Tongue (tissue), 2 donors: ENCODE data around the gene CNPY1. TPM values are rescaled to one million over a fixed set of nuclear protein-coding genes. Genes with fewer than 3 reads are reported as not detected.
A peak's percentile ranks its signal among the peaks of the same experiment; 100 is the strongest.

Experiments used
- DNase-seq: peaks from one replicate; pipeline ENCODE4 v3.0.0-alpha.2; 2015
- total RNA-seq: library from RNA; depleted of rRNA; stranded (reverse); fragments of >200 nt; gene quantifications from one replicate; pipeline ENCODE4 v1.2.3, GENCODE V29; 2014

The CNPY1 gene
- total RNA-seq, 1 donor from 2014 or later, result not detected

GRCh38 chr7:155489158-155489840, 57.1 kb downstream of the CNPY1 start:
- no peak for DNase-seq

GRCh38 chr7:155488483-155489127, 57.8 kb downstream of the CNPY1 start:
- DNase-seq, result no peak

GRCh38 chr7:155487509-155488482, 58.6 kb downstream of the CNPY1 start:
- DNase-seq, result no peak

- DNase-seq, result no peak
Observed at GRCh38 chr7:155486783-155487508, 59.4 kb downstream of the CNPY1 start.

- DNase-seq, result no peak
Observed at GRCh38 chr7:155484483-155485399, 61.6 kb downstream of the CNPY1 start.

- DNase-seq, result peak; percentile 65
Observed at GRCh38 chr7:155483868-155484325, 62.5 kb downstream of the CNPY1 start.

- no peak for DNase-seq
Observed at GRCh38 chr7:155483245-155483644, 63.1 kb downstream of the CNPY1 start.

- no peak for DNase-seq
Observed at GRCh38 chr7:155482511-155483183, 63.7 kb downstream of the CNPY1 start.

- DNase-seq, result no peak
Observed at GRCh38 chr7:155481764-155482163, 64.6 kb downstream of the CNPY1 start.

GRCh38 chr7:155477476-155477875, 68.9 kb downstream of the CNPY1 start:
- DNase-seq, result no peak

- no peak for DNase-seq
Observed at GRCh38 chr7:155471718-155472117, 74.6 kb downstream of the CNPY1 start.

GRCh38 chr7:155470686-155471638, 75.4 kb downstream of the CNPY1 start:
- no peak for DNase-seq

GRCh38 chr7:155470186-155470487, 76.2 kb downstream of the CNPY1 start:
- no peak for DNase-seq

- no peak for DNase-seq
Observed at GRCh38 chr7:155469311-155470185, 76.8 kb downstream of the CNPY1 start.

- DNase-seq, result no peak
Observed at GRCh38 chr7:155468785-155469148, 77.6 kb downstream of the CNPY1 start.

- no peak for DNase-seq
Observed at GRCh38 chr7:155467846-155468784, 78.2 kb downstream of the CNPY1 start.
